GM12873 (cell line): ENCODE results near the gene KRT72.

Experiments
- TF ChIP-seq, protein P1 (sequence below): IDR thresholded peaks from 2 replicates; pipeline ENCODE4 v1.5.1; 2012; ENCODE audit warnings: low read depth, mild to moderate bottlenecking, moderate library complexity, low read length, control low read depth; ENCODE audit not compliant: insufficient read depth; ENCODE audit errors: missing control alignments

KRT72 gene

DNA sequence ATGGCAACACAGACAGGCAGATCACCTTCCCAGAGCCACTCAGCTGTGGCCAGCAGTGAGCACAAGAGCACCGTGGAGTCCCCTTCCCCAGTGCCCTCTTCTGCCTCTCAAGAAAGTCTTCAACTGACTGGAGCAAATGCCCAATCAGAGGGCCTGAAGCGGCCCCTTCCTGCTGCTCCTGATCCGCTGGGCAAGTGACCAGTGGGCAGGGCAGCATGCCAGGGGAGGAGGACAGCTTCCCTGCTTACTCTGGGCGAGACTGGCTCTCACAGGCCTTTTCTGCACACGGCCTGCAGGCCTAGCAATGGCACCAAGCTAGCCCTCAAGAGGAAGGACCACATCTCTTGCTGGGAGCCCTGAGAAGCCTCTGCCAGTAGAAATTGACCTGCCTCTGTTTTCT lies 49.2 kb downstream of the KRT72 start:
- TF ChIP-seq, protein P1, sequence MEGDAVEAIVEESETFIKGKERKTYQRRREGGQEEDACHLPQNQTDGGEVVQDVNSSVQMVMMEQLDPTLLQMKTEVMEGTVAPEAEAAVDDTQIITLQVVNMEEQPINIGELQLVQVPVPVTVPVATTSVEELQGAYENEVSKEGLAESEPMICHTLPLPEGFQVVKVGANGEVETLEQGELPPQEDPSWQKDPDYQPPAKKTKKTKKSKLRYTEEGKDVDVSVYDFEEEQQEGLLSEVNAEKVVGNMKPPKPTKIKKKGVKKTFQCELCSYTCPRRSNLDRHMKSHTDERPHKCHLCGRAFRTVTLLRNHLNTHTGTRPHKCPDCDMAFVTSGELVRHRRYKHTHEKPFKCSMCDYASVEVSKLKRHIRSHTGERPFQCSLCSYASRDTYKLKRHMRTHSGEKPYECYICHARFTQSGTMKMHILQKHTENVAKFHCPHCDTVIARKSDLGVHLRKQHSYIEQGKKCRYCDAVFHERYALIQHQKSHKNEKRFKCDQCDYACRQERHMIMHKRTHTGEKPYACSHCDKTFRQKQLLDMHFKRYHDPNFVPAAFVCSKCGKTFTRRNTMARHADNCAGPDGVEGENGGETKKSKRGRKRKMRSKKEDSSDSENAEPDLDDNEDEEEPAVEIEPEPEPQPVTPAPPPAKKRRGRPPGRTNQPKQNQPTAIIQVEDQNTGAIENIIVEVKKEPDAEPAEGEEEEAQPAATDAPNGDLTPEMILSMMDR, result no peak

DNA sequence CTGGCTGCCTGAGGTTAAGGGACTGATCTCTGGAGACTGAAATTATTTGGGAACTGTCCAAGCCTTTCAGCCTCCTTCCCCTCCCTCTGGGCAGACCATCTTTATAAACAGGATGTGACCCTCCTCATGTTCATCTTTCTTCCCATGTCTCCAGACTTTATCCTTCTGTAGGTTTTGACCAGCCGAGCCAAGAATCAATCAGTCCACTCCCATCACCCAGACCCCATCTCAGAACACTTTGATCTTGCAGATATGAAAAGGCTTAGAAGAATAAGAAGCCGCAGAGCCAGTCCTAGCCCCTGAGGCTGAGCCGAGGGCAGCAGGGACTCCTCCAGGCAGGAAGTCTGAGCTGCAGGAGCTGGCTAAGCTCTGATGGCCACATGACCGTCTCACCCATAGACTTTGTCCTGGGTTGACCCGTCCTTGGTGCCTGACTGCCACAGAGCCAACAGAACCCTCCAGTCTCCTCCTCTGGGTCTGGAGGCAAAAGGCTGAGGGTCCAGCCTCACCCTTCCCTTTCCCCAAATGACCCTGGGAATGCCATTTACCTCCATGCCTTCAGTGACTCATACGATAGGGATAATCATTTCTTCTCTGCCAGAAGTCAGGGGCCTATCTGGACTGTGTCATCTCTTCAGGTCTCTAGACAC lies 49.9 kb downstream of the KRT72 start:
- TF ChIP-seq, protein P1, result no peak

DNA sequence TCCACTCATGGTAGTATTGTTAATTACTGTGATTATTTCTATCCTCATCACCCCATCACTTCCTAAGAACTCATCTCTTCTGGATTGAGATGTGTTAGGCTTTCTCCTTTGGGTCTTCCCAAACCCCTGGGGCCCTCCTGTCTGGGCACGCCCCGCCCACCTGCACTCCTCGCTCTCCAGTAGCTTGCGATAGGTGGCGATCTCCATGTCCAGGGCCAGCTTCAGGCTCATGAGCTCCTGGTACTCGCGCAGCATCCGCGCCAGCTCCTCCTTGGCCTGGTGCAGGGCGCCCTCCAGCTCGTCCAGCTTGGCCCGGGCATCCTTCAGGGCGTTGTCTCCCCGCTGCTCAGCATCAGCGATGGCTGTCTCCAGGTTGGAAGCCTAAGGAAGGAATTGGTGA lies 55.1 kb downstream of the KRT72 start:
- TF ChIP-seq, protein P1, result no peak

DNA sequence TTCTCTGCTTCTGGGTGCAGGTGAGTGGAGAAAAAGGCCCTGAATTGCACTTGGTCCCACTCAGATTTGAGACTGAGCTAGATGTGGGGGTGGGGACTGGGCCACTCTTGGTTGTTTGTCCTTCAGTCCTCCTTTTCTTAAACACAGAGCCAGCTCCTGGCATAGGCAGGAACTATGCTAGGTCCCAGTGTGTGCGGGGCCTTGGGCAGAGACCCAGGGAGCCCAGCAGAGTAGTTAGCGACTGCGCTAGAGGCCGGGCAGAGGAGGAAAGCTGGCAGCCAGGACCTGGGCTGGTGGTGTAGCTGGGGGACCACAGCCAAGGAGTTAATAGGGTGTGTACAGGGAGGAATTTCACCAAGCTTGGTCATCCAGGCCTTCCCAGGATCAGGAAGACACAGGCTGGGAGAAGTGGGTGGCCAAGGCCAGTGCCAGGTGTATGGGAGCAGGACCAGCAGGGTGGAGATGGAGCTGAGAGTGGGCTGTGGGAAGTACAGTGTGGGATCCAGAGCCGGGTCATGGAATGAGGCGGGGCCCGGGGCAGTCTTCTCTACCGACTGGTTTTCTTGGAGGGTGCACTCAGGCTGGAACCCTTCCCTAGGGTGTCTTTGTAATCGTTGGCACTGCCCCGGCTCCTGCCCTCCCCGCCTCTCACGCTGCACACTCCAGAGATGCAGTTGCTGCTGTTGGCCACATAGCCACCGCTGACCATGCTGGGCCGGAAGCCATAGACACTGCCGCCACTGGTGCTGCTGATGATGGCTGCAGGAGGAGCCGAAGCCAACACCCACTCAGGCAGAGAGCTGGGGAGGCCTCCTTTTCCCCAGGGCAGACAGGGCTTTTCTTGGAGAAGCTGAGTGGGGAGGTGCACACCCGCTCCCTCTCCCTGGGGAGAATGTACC lies 57.0 kb downstream of the KRT72 start:
- TF ChIP-seq, protein P1, result no peak

DNA sequence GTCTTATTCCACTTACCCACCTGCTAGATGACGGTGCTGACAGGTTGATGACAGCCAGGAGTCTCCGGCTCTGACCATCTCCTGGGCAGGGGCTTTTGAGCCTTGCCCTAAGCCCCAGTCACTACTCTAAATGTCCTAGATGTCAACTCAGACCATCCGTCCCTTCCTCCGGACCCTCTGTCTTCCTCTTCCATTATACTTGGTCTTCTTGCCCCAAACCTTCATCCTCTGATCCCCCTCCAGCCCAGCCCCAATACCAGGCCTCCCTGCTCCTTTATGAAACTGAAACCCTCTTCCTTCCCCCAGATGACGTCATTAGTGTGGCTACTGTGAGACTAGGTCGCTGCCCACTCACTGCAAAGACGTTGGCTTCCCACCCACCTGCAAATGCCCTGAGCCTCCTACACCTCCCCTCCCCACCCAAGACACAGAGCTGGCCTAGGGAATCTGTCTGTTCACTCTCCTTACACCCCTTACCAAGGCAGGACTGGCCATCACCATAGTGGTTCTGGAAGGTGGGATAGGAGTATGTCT lies 58.4 kb downstream of the KRT72 start:
- TF ChIP-seq, protein P1, result no peak

DNA sequence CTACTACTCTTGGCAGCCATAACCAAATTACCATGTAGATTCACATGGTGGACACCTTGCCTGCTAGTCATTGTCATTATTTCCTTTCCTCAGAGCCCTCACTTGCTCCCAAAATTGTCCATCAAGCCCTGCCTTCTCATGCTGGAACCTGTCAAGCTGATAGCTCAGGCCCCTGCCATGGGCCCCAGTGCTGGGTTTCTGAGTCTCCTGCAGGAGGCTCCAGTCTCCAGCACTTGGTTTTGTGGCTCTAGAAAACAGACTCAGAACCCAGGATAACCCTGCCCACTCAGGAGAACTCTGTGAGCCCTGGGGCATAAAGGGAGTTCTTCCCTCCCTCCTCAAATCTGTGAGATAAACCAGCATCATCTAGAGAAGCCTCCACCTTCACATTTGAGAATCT lies 59.1 kb downstream of the KRT72 start:
- TF ChIP-seq, protein P1, result no peak

DNA sequence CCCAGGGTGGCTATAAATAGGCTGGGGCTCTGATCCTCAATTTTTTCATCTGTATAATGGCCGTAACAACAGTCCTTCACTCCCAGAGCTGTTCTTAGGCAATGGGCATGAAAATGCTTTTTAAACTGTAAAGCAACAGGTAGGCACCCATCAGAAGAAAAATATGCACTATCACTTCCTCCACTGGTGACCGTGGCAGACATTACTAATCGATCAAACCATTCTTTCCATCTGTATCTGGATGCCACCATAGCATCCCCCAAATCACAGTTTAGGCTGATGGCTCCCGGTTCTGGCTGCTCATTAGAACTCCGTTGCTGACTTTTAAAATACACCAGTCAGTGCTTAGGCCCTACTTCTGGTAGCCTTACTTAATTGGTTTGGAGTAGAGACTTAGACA lies 59.6 kb downstream of the KRT72 start:
- TF ChIP-seq, protein P1, result no peak
